CD4-positive, alpha-beta T cell treated with Interleukin-1 beta for 1 hour (primary cell): ENCODE data around the gene AP1M1.

Source experiments
- DNase-seq, 2 donors: peaks; one replicate each; pipeline ENCODE4 v3.0.0-alpha.2; 2020 to 2022

Gene AP1M1

GRCh38 chr19:16233836-16234551 lies 36.3 kb downstream of the AP1M1 start:
- DNase-seq: no peak

GRCh38 chr19:16234552-16235445 lies 37.1 kb downstream of the AP1M1 start:
- DNase-seq: no peak

- DNase-seq: no peak
Observed at GRCh38 chr19:16235811-16236652, 38.3 kb downstream of the AP1M1 start.

- DNase-seq: no peak
Observed at GRCh38 chr19:16244091-16244490, 46.4 kb downstream of the AP1M1 start.

GRCh38 chr19:16247353-16248182 lies 49.9 kb downstream of the AP1M1 start:
- DNase-seq: peak; percentile 85 to 86

GRCh38 chr19:16248380-16249023 lies 50.8 kb downstream of the AP1M1 start:
- no peak for DNase-seq

GRCh38 chr19:16249826-16250404 lies 52.2 kb downstream of the AP1M1 start:
- DNase-seq: no peak

- DNase-seq: peak in 1 of 2 donors; percentile 68
Observed at GRCh38 chr19:16252459-16253205, 54.9 kb downstream of the AP1M1 start.

GRCh38 chr19:16254851-16255408 lies 57.2 kb downstream of the AP1M1 start:
- DNase-seq: no peak

- no peak for DNase-seq
Observed at GRCh38 chr19:16257509-16258002, 59.8 kb downstream of the AP1M1 start.

- peak in 1 of 2 donors; percentile 70 for DNase-seq
Observed at GRCh38 chr19:16258440-16258903, 60.8 kb downstream of the AP1M1 start.

GRCh38 chr19:16259385-16260159 lies 61.9 kb downstream of the AP1M1 start:
- DNase-seq: peak; percentile 28 to 82

GRCh38 chr19:16260160-16260811 lies 62.6 kb downstream of the AP1M1 start:
- no peak for DNase-seq

GRCh38 chr19:16260812-16261161 lies 63.1 kb downstream of the AP1M1 start:
- DNase-seq: no peak

- peak in 1 of 2 donors; percentile 17 for DNase-seq
Observed at GRCh38 chr19:16261584-16262368, 64.1 kb downstream of the AP1M1 start.

- no peak for DNase-seq
Observed at GRCh38 chr19:16262618-16263017, 64.9 kb downstream of the AP1M1 start.

GRCh38 chr19:16263141-16263761 lies 65.5 kb downstream of the AP1M1 start:
- peak in 1 of 2 donors; percentile 44 for DNase-seq
